H9 (cell line): ENCODE results near the gene C16orf92. TPM values are rescaled to one million over a fixed set of nuclear protein-coding genes. Genes with fewer than 3 reads are reported as not detected.

Experiments
- DNase-seq: peaks from one replicate; pipeline ENCODE4 v3.0.0-alpha.2; 2017
- H2AFZ ChIP-seq: one replicate; pipeline ENCODE4 v1.6.1; 2013; ENCODE audit warnings: mild to moderate bottlenecking, low read length, control low read depth, moderate library complexity
- H2AK5ac ChIP-seq: 2 replicates; pipeline ENCODE4 v1.6.1; 2013; ENCODE audit warnings: low read length, control low read depth, mixed read lengths; ENCODE audit not compliant: insufficient read length
- H2BK120ac ChIP-seq: one replicate; pipeline ENCODE4 v1.6.1; 2013; ENCODE audit warnings: low read depth, mild to moderate bottlenecking, low read length, control low read depth, inconsistent platforms; ENCODE audit not compliant: poor library complexity, severe bottlenecking
- H2BK12ac ChIP-seq: 2 replicates; pipeline ENCODE4 v1.6.1; 2013; ENCODE audit warnings: low read length, control low read depth, mixed read lengths, low read depth; ENCODE audit not compliant: insufficient read length
- H2BK15ac ChIP-seq: 2 replicates; pipeline ENCODE4 v1.6.1; 2013; ENCODE audit warnings: low read depth, low read length, control low read depth
- H2BK20ac ChIP-seq: one replicate; pipeline ENCODE4 v1.6.1; 2013; ENCODE audit warnings: low read depth, mild to moderate bottlenecking, low read length, control low read depth, inconsistent platforms; ENCODE audit not compliant: poor library complexity, severe bottlenecking
- H2BK5ac ChIP-seq: 2 replicates; pipeline ENCODE4 v1.6.1; 2013; ENCODE audit warnings: low read length, control low read depth, mixed read lengths; ENCODE audit not compliant: insufficient read length
- H3K14ac ChIP-seq: 2 replicates; pipeline ENCODE4 v1.6.1; 2013; ENCODE audit warnings: low read length, control low read depth; ENCODE audit not compliant: insufficient read depth
- H3K18ac ChIP-seq: 2 replicates; pipeline ENCODE4 v1.6.1; 2013; ENCODE audit warnings: low read depth, mild to moderate bottlenecking, mixed read lengths, low read length, control low read depth; ENCODE audit not compliant: insufficient read length
- H3K23ac ChIP-seq: 2 replicates; pipeline ENCODE4 v1.6.1; 2013; ENCODE audit warnings: low read length, control low read depth, mixed read lengths, low read depth; ENCODE audit not compliant: insufficient read length
- H3K23me2 ChIP-seq: 2 replicates; pipeline ENCODE4 v1.6.1; 2013; ENCODE audit warnings: low read depth, mild to moderate bottlenecking, mixed read lengths, low read length, control low read depth; ENCODE audit not compliant: insufficient read length, poor library complexity, severe bottlenecking
- H3K27ac ChIP-seq: 2 replicates; pipeline ENCODE4 v1.5.1; 2013; ENCODE audit warnings: low read length, control low read depth, mixed read lengths, low read depth; ENCODE audit not compliant: insufficient read length
- H3K27me3 ChIP-seq: 2 replicates; pipeline ENCODE4 v1.6.1; 2013; ENCODE audit warnings: low read length, control low read depth, inconsistent platforms; ENCODE audit not compliant: insufficient read depth
- H3K4ac ChIP-seq: 2 replicates; pipeline ENCODE4 v1.6.1; 2013; ENCODE audit warnings: low read depth, mild to moderate bottlenecking, control low read depth, inconsistent platforms, low read length, moderate library complexity
- H3K4me1 ChIP-seq: 2 replicates; pipeline ENCODE4 v1.6.1; 2013; ENCODE audit warnings: low read length, control low read depth, inconsistent platforms; ENCODE audit not compliant: insufficient read depth
- H3K4me2 ChIP-seq: 2 replicates; pipeline ENCODE4 v1.6.1; 2013; ENCODE audit warnings: low read length, control low read depth, mixed read lengths; ENCODE audit not compliant: insufficient read length, insufficient read depth
- H3K56ac ChIP-seq: 2 replicates; pipeline ENCODE4 v1.6.1; 2013; ENCODE audit warnings: low read depth, mild to moderate bottlenecking, mixed read lengths, low read length, control low read depth; ENCODE audit not compliant: insufficient read length
- H3K79me1 ChIP-seq: 2 replicates; pipeline ENCODE4 v1.6.1; 2013; ENCODE audit warnings: low read depth, mild to moderate bottlenecking, moderate library complexity, low read length, control low read depth, inconsistent platforms; ENCODE audit not compliant: insufficient read depth, poor library complexity, severe bottlenecking
- H3K79me2 ChIP-seq: 2 replicates; pipeline ENCODE4 v1.6.1; 2013; ENCODE audit warnings: low read length, control low read depth, inconsistent platforms; ENCODE audit not compliant: insufficient read depth
- H3K9ac ChIP-seq: 2 replicates; pipeline ENCODE4 v1.6.1; 2013; ENCODE audit warnings: low read length, control low read depth, mixed read lengths; ENCODE audit not compliant: insufficient read length; ENCODE audit errors: extremely low read depth
- H3K9me3 ChIP-seq: one replicate; pipeline ENCODE4 v1.6.1; 2013; ENCODE audit warnings: low read depth, low read length, inconsistent platforms; ENCODE audit not compliant: control insufficient read depth
- H3T11ph ChIP-seq: one replicate; pipeline ENCODE4 v1.6.1; 2013; ENCODE audit warnings: mild to moderate bottlenecking, low read length, control low read depth, inconsistent platforms
- H4K20me1 ChIP-seq: one replicate; pipeline ENCODE4 v1.6.1; 2013; ENCODE audit not compliant: control insufficient read depth, insufficient read length, insufficient read depth
- H4K5ac ChIP-seq: 2 replicates; pipeline ENCODE4 v1.6.1; 2013; ENCODE audit warnings: low read depth, mild to moderate bottlenecking, mixed read lengths, low read length, control low read depth; ENCODE audit not compliant: insufficient read length
- H4K8ac ChIP-seq: replicated peaks from 2 replicates; pipeline ENCODE4 v1.6.1; 2013; ENCODE audit warnings: low read length, control low read depth, mixed read lengths, low read depth; ENCODE audit not compliant: insufficient read length
- H4K91ac ChIP-seq: 2 replicates; pipeline ENCODE4 v1.6.1; 2013; ENCODE audit warnings: low read depth, mild to moderate bottlenecking, moderate library complexity, mixed read lengths, low read length, control low read depth; ENCODE audit not compliant: insufficient read length
- H3K27ac Mint-ChIP-seq, 3 experiments: 2 replicates in 2 of 3; 3 replicates in 1 of 3; pipeline ENCODE4 v1.8.0; 2020 to 2021; ENCODE audit warnings: mixed read lengths in 3 of 3, mild to moderate bottlenecking in 1 of 3, moderate library complexity in 1 of 3
- H3K27me3 Mint-ChIP-seq: 2 replicates; pipeline ENCODE4 v1.8.0; 2021; ENCODE audit warnings: low read depth, mild to moderate bottlenecking, moderate library complexity, mixed read lengths
- H3K36me3 Mint-ChIP-seq, 3 experiments: 2 replicates in 2 of 3; 3 replicates in 1 of 3; pipeline ENCODE4 v1.8.0; 2020 to 2021; ENCODE audit warnings: low read depth in 3 of 3, mixed read lengths in 3 of 3; ENCODE audit not compliant: insufficient read depth in 1 of 3
- H3K4me1 Mint-ChIP-seq, 2 experiments: 2 replicates each; pipeline ENCODE4 v1.8.0; 2020; ENCODE audit warnings: mixed read lengths in 2 of 2
- H3K4me3 Mint-ChIP-seq, 2 experiments: 2 replicates in 1 of 2; 3 replicates in 1 of 2; pipeline ENCODE4 v1.8.0; 2020 to 2021; ENCODE audit warnings: mild to moderate bottlenecking in 2 of 2, mixed read lengths in 2 of 2, moderate library complexity in 1 of 2
- H3K9me3 Mint-ChIP-seq, 2 experiments: 2 replicates in 1 of 2; 3 replicates in 1 of 2; pipeline ENCODE4 v1.8.0; 2020; ENCODE audit warnings: mild to moderate bottlenecking in 2 of 2, mixed read lengths in 2 of 2, moderate library complexity in 1 of 2
- WGBS: extraction: QIAGEN DNeasy Blood & Tissue Kit; methylation state at CpG from one replicate; pipeline ENCODE4 v1.1.7; 2013; ENCODE audit warnings: missing lambda C conversion rate, low lambda C conversion rate, mixed read lengths; ENCODE audit not compliant: insufficient read length; ENCODE audit errors: extremely low coverage; 5-methylcytosine and 5-hydroxymethylcytosine counted together
- total RNA-seq: library from RNA; stranded (reverse); gene quantifications from 2 replicates; pipeline ENCODE4 v1.2.1, GENCODE V29; 2021
- TF ChIP-seq, protein P1 (sequence below): fragments of 200-600 bp; sonication (generic); conservative IDR thresholded peaks from 3 replicates; pipeline ENCODE4 v1.8.0; 2021; ENCODE audit warnings: antibody characterized with exemption, mild to moderate bottlenecking

The C16orf92 gene
- total RNA-seq, 1 experiment from 2014 or later: not detected

DNA sequence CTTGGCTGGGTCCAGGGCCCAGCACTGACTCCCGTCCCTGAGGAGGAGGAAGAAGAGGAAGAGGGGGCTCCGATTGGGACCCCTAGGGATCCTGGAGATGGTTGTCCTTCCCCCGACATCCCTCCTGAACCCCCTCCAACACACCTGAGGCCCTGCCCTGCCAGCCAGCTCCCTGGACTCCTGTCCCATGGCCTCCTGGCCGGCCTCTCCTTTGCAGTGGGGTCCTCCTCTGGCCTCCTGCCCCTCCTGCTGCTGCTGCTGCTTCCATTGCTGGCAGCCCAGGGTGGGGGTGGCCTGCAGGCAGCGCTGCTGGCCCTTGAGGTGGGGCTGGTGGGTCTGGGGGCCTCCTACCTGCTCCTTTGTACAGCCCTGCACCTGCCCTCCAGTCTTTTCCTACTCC, 36.1 kb upstream of the C16orf92 start:
- Histone ChIP-seq H3K4ac (no peak overlapping the region), H3K27me3 (no peaks in the 10 kb centered on the region), H3K79me2 (no peaks in the 10 kb centered on the region), H3K4me2 (no peak overlapping the region), H4K20me1 (no peaks in the 10 kb centered on the region), H4K8ac (no peak overlapping the region), H3K23me2 (no peaks in the 10 kb centered on the region), H3T11ph (no peak overlapping the region), H3K79me1 (no peaks in the 10 kb centered on the region), H4K5ac (no peak overlapping the region), H2BK5ac (no peak overlapping the region), H2BK20ac (no peak overlapping the region), H3K9me3 (no peaks in the 10 kb centered on the region), H2BK120ac (no peak overlapping the region), H2BK12ac (no peak overlapping the region), H3K4me1 (no peaks in the 10 kb centered on the region), H3K23ac (no peak overlapping the region), H2AFZ (no peak overlapping the region), H3K18ac (no peak overlapping the region), H3K27ac (no peak overlapping the region), H2BK15ac (no peak overlapping the region), H3K14ac (no peak overlapping the region), H3K9ac (no peak overlapping the region), H4K91ac (no peak overlapping the region), H3K56ac (no peak overlapping the region), H2AK5ac (no peak overlapping the region)
- H3K27ac Mint-ChIP-seq: no peak overlapping the region
- TF ChIP-seq, protein P1, sequence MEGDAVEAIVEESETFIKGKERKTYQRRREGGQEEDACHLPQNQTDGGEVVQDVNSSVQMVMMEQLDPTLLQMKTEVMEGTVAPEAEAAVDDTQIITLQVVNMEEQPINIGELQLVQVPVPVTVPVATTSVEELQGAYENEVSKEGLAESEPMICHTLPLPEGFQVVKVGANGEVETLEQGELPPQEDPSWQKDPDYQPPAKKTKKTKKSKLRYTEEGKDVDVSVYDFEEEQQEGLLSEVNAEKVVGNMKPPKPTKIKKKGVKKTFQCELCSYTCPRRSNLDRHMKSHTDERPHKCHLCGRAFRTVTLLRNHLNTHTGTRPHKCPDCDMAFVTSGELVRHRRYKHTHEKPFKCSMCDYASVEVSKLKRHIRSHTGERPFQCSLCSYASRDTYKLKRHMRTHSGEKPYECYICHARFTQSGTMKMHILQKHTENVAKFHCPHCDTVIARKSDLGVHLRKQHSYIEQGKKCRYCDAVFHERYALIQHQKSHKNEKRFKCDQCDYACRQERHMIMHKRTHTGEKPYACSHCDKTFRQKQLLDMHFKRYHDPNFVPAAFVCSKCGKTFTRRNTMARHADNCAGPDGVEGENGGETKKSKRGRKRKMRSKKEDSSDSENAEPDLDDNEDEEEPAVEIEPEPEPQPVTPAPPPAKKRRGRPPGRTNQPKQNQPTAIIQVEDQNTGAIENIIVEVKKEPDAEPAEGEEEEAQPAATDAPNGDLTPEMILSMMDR: no peak
- H3K36me3 Mint-ChIP-seq: peaks cover 39 to 78% (median 75%) of the 10 kb centered on the region in 3 experiments
- no peaks in the 10 kb centered on the region for H3K4me1 Mint-ChIP-seq
- no peak for DNase-seq
- H3K27me3 Mint-ChIP-seq: no peaks in the 10 kb centered on the region; the same call in 1 of the 2 replicates
- no peak overlapping the region for H3K4me3 Mint-ChIP-seq
- WGBS: no CpG with 5 or more reads among the region's 5 CpGs
- H3K9me3 Mint-ChIP-seq: no peaks in the 10 kb centered on the region
